Tibial nerve (tissue), 4 donors: ENCODE data around the gene ITSN2. TPM values are rescaled to one million over a fixed set of nuclear protein-coding genes. Genes with fewer than 3 reads are reported as not detected.

Experiments
- DNase-seq, 2 donors: peaks; one replicate each; pipeline ENCODE4 v3.0.0-alpha.2; 2019; ENCODE audit warnings: low spot score in 2 of 2
- H3K27ac ChIP-seq, 4 donors: fragments of 200-600 bp; sonication (generic) in 3 of 4; one replicate each; pipeline ENCODE4 v1.5.1; 2017 to 2019; ENCODE audit warnings: mild to moderate bottlenecking in 1 of 4
- H3K27me3 ChIP-seq, 2 donors: fragments of 200-600 bp; sonication (generic) in 1 of 2; one replicate each; pipeline versions ENCODE4 v1.5.1 to v1.6.0; 2017 to 2019
- H3K36me3 ChIP-seq, 3 donors: fragments of 200-600 bp; sonication (generic); one replicate each; pipeline ENCODE4 v1.5.1; 2018 to 2019
- H3K4me1 ChIP-seq, 4 donors: fragments of 200-600 bp; sonication (generic) in 3 of 4; one replicate each; pipeline ENCODE4 v1.5.1; 2017 to 2019
- H3K4me3 ChIP-seq, 4 donors: fragments of 200-600 bp; sonication (generic) in 3 of 4; one replicate each; pipeline ENCODE4 v1.5.1; 2017 to 2019; ENCODE audit warnings: mild to moderate bottlenecking in 1 of 4, moderate library complexity in 1 of 4
- H3K9me3 ChIP-seq, 4 donors: fragments of 200-600 bp; sonication (generic) in 3 of 4; one replicate each; pipeline ENCODE4 v1.5.1; 2017 to 2019
- CTCF ChIP-seq, 5 experiments: fragments of 200-600 bp in 3 of 5; fragments of 450-650 bp in 2 of 5; sonication (generic) in 3 of 5; IDR thresholded peaks; one replicate each; pipeline ENCODE4 v1.5.1; 2016 to 2019; ENCODE audit warnings: antibody characterized with exemption in 5 of 5, mild to moderate bottlenecking in 3 of 5, moderate library complexity in 2 of 5
- EP300 ChIP-seq, 2 donors: sonication (generic); formaldehyde crosslinking; IDR thresholded peaks; one replicate each; pipeline ENCODE4 v1.6.1; 2017; ENCODE audit warnings: antibody characterized with exemption in 2 of 2, mild to moderate bottlenecking in 1 of 2
- POLR2A ChIP-seq, 2 donors: fragments of 450-650 bp; IDR thresholded peaks; one replicate each; pipeline ENCODE4 v1.6.1; 2017; ENCODE audit warnings: antibody characterized with exemption in 2 of 2, mild to moderate bottlenecking in 2 of 2, moderate library complexity in 2 of 2
- WGBS, 2 donors: methylation state at CpG; one replicate each; pipeline ENCODE4 v1.1.5; 2018; 5-methylcytosine and 5-hydroxymethylcytosine counted together
- total RNA-seq, 4 donors: library from RNA; depleted of rRNA; stranded (reverse); fragments of >200 nt; gene quantifications; one replicate each; pipeline ENCODE4 v1.1.0, GENCODE V29; 2016

The ITSN2 gene
- total RNA-seq, 4 donors from 2014 or later = 47.3 to 54.2 (median 48.7) TPM

- no peaks in the 10 kb centered on the region for H3K27me3 ChIP-seq
- TF ChIP-seq POLR2A (IDR thresholded peaks at IDR 0.05) (no peak), EP300 (IDR thresholded peaks at IDR 0.05) (no peak), CTCF (IDR thresholded peaks at IDR 0.05) (no peak)
- H3K36me3 ChIP-seq = peaks cover 0 to 60% (median 0%) of the 10 kb centered on the region in 3 donors
- H3K27ac ChIP-seq = no peak overlapping the region
- 61 to 64% methylated on average over 3 of the region's 3 CpGs for WGBS, 2 donors
- no peaks in the 10 kb centered on the region for H3K9me3 ChIP-seq
- no peak overlapping the region for H3K4me3 ChIP-seq
- no peaks in the 10 kb centered on the region for H3K4me1 ChIP-seq
- no peak for DNase-seq
Measured at GRCh38 chr2:24261441-24261840, 98.9 kb downstream of the ITSN2 start.

DNA sequence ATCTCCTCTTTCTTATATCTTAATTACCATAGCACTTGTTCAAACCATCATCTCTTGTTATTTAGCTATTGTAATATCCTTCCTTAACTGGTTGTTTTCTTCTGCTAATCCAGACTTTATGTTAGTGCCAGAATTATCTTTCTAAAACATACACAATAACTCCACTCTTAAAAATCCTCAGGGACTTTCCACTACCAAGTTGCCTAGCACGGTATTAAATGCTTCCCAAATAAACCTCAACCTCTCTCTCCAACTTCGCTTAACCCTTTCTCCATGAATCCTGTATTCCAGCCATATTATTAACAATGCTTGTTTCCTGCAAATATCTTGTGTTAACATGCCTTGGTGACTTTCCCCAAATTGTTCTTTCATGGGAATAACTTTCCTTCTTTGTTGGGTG, 101.0 kb downstream of the ITSN2 start:
- H3K4me1 ChIP-seq = no peaks in the 10 kb centered on the region
- no peak for DNase-seq
- H3K36me3 ChIP-seq = peaks cover 0 to 62% (median 0%) of the 10 kb centered on the region in 3 donors
- no peaks in the 10 kb centered on the region for H3K9me3 ChIP-seq
- no peak overlapping the region for H3K4me3 ChIP-seq
- TF ChIP-seq CTCF (IDR thresholded peaks at IDR 0.05) (no peak), EP300 (IDR thresholded peaks at IDR 0.05) (no peak), POLR2A (IDR thresholded peaks at IDR 0.05) (no peak)
- H3K27ac ChIP-seq = no peak overlapping the region
- 31 to 42% methylated on average over 2 of the region's 2 CpGs for whole genome bisulfite sequencing, 2 donors
- no peaks in the 10 kb centered on the region for H3K27me3 ChIP-seq

- H3K4me1 ChIP-seq = no peaks in the 10 kb centered on the region
- H3K27ac ChIP-seq = no peak overlapping the region
- no peak for DNase-seq
- H3K36me3 ChIP-seq = peaks cover 0 to 62% (median 0%) of the 10 kb centered on the region in 3 donors
- TF ChIP-seq CTCF (IDR thresholded peaks at IDR 0.05) (no peak), POLR2A (IDR thresholded peaks at IDR 0.05) (no peak), EP300 (IDR thresholded peaks at IDR 0.05) (no peak)
- H3K27me3 ChIP-seq = no peaks in the 10 kb centered on the region
- H3K4me3 ChIP-seq = no peak overlapping the region
- H3K9me3 ChIP-seq = no peaks in the 10 kb centered on the region
Measured at GRCh38 chr2:24258718-24259117, 101.6 kb downstream of the ITSN2 start.

DNA sequence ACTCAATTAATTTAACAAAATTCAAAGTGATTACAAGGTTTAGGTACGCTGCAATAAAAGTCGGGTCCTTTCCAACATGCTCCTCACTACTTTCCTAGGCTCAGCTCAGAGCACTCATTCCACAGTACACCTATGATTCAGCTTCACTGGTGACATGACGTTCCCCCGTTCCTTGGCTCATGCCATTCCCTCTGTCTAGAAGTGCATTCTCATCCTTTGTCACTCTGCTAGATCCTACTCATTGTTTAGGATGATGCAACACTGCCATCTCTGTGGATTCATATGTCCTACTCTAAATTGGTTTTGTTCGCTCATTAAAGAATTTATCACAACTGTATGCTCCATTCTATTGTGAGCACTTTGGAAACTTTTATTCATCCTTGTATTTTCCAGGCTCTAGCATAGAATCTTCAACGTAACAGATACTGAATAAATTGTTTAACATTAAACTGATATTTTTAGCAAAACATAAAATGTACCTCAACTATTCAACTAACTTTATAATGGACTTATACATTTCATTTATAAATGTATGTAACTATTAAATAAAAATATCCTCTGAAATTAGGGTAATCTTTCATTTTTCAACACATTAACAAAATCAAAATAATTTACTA, 106.9 kb downstream of the ITSN2 start:
- no peak for DNase-seq
- H3K27me3 ChIP-seq = no peaks in the 10 kb centered on the region
- TF ChIP-seq CTCF (IDR thresholded peaks at IDR 0.05) (no peak), EP300 (IDR thresholded peaks at IDR 0.05) (no peak), POLR2A (IDR thresholded peaks at IDR 0.05) (no peak)
- H3K36me3 ChIP-seq = peaks cover 0 to 74% (median 0%) of the 10 kb centered on the region in 3 donors
- 90 to 93% methylated on average over 6 of the region's 6 CpGs for WGBS, 2 donors
- H3K4me3 ChIP-seq = no peak overlapping the region
- H3K27ac ChIP-seq = no peak overlapping the region
- H3K4me1 ChIP-seq = no peaks in the 10 kb centered on the region
- no peaks in the 10 kb centered on the region for H3K9me3 ChIP-seq

DNA sequence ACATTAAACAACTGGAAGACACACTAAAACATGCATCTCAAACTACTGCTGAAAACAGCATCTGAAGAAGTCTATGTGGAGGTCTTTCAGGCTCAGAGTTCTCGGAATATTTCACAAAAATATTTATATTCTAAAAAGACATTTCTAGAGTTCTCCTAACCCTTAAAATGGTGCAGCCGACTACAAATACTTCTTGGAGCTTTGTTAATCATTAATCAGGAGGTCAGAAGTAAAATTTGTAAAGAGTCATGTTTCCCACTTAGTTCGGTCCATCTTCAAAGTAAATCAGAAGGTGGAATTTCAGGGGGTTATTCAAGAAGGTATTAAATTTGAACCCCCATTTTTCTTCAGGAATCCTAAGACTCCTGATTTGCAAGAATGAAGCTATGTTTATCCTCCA, 112.7 kb downstream of the ITSN2 start:
- H3K27me3 ChIP-seq = no peaks in the 10 kb centered on the region
- H3K27ac ChIP-seq = no peak overlapping the region
- peaks cover 0 to 74% (median 14%) of the 10 kb centered on the region in 3 donors for H3K36me3 ChIP-seq
- peaks cover 0 to 3% (median 0%) of the 10 kb centered on the region in 4 donors for H3K4me1 ChIP-seq
- no peaks in the 10 kb centered on the region for H3K9me3 ChIP-seq
- DNase-seq = no peak
- WGBS, 2 donors = 93 to 96% methylated on average over 3 of the region's 3 CpGs
- TF ChIP-seq EP300 (IDR thresholded peaks at IDR 0.05) (no peak), CTCF (IDR thresholded peaks at IDR 0.05) (no peak), POLR2A (IDR thresholded peaks at IDR 0.05) (no peak)
- H3K4me3 ChIP-seq = no peak overlapping the region
